Measurements from ENCODE around the gene UBE2O.

UBE2O gene

GRCh38 chr17:76399175-76400172, 53.5 kb downstream of the UBE2O start:
- TF ChIP-seq CTCF (conservative IDR thresholded peaks at IDR 0.05), result no peak

GRCh38 chr17:76398523-76399174, 54.3 kb downstream of the UBE2O start:
- no peak for TF ChIP-seq CTCF (conservative IDR thresholded peaks at IDR 0.05)
- H3K27ac ChIP-seq, result no peak overlapping the region

More at GRCh38 chr17:76399175-76400172, 53.5 kb downstream of the UBE2O start:
- H3K27ac ChIP-seq, result no peak overlapping the region

- no peak overlapping the region; the same call in 1 of the 2 replicates for H3K27ac ChIP-seq
- peak; percentile 98 for TF ChIP-seq CTCF (conservative IDR thresholded peaks at IDR 0.05)
Measured at GRCh38 chr17:76397687-76398522, 55.0 kb downstream of the UBE2O start.

- no peak overlapping the region for H3K27ac ChIP-seq
- TF ChIP-seq CTCF (conservative IDR thresholded peaks at IDR 0.05), result no peak
Measured at GRCh38 chr17:76397184-76397583, 55.8 kb downstream of the UBE2O start.

GRCh38 chr17:76395980-76396379, 57.0 kb downstream of the UBE2O start:
- no peak overlapping the region for H3K27ac ChIP-seq

GRCh38 chr17:76394166-76394565, 58.8 kb downstream of the UBE2O start:
- H3K27ac ChIP-seq, result peak overlapping the region; percentile 60
- TF ChIP-seq CTCF (conservative IDR thresholded peaks at IDR 0.05), result no peak

More at GRCh38 chr17:76395980-76396379, 57.0 kb downstream of the UBE2O start:
- no peak for TF ChIP-seq CTCF (conservative IDR thresholded peaks at IDR 0.05)
